GM19395 (cell line): ENCODE data around the gene DERL3.
"Not testable (repeated sequence)": the region's sequence is repeated elsewhere in the genome, so short reads cannot be mapped to it uniquely, and the experiment has no call there.

Experiments
- ATAC-seq: cut with Tn5 transposase; IDR thresholded peaks from one replicate; pipeline ENCODE4 v1.9.1; 2021; ENCODE audit warnings: mild to moderate bottlenecking, moderate library complexity; ENCODE audit not compliant: unreplicated experiment

DERL3 gene

GRCh38 chr22:23838681-23839468 is at the start of gene DERL3:
Gene DERL3 (minus strand): TSS chr22:23839006. CDS start chr22:23838987, 19 bp downstream.
- peak; percentile 84 for ATAC-seq

- no peak for ATAC-seq
Observed at GRCh38 chr22:23884140-23884539, 45.3 kb upstream of the DERL3 start.

- no peak for ATAC-seq
Observed at GRCh38 chr22:23883658-23884057, 44.9 kb upstream of the DERL3 start.

GRCh38 chr22:23882370-23882769 is 43.6 kb upstream of the DERL3 start:
- no peak for ATAC-seq

GRCh38 chr22:23878219-23878618 is 39.4 kb upstream of the DERL3 start:
- ATAC-seq, result no peak

- ATAC-seq, result no peak
Observed at GRCh38 chr22:23877566-23877965, 38.8 kb upstream of the DERL3 start.

- ATAC-seq, result no peak
Observed at GRCh38 chr22:23875801-23876200, 37.0 kb upstream of the DERL3 start.

- ATAC-seq, result no peak
Observed at GRCh38 chr22:23874871-23875270, 36.1 kb upstream of the DERL3 start.

- ATAC-seq, result no peak
Observed at GRCh38 chr22:23868580-23868979, 29.8 kb upstream of the DERL3 start.

GRCh38 chr22:23864499-23865154 is 25.8 kb upstream of the DERL3 start:
- ATAC-seq, result not testable (repeated sequence)

- ATAC-seq, result no peak
Observed at GRCh38 chr22:23862103-23862502, 23.3 kb upstream of the DERL3 start.

- not testable (repeated sequence) for ATAC-seq
Observed at GRCh38 chr22:23860187-23860586, 21.4 kb upstream of the DERL3 start.

- no peak for ATAC-seq
Observed at GRCh38 chr22:23859201-23859600, 20.4 kb upstream of the DERL3 start.

- no peak for ATAC-seq
Observed at GRCh38 chr22:23858484-23858815, 19.6 kb upstream of the DERL3 start.

- peak; percentile 86 for ATAC-seq
Observed at GRCh38 chr22:23857606-23858483, 19.0 kb upstream of the DERL3 start, which contains the start of gene SLC2A11. Gene SLC2A11 (plus strand): TSS chr22:23857875. CDS start chr22:23858000, 125 bp downstream.

GRCh38 chr22:23856721-23857605 is 18.2 kb upstream of the DERL3 start:
- ATAC-seq, result peak; percentile 48

GRCh38 chr22:23850136-23850611 is 11.4 kb upstream of the DERL3 start:
- ATAC-seq, result peak; percentile 62

- ATAC-seq, result no peak
Observed at GRCh38 chr22:23849009-23850006, 10.5 kb upstream of the DERL3 start.
